ENCODE results near the gene SPAG7.

SPAG7 gene

DNA sequence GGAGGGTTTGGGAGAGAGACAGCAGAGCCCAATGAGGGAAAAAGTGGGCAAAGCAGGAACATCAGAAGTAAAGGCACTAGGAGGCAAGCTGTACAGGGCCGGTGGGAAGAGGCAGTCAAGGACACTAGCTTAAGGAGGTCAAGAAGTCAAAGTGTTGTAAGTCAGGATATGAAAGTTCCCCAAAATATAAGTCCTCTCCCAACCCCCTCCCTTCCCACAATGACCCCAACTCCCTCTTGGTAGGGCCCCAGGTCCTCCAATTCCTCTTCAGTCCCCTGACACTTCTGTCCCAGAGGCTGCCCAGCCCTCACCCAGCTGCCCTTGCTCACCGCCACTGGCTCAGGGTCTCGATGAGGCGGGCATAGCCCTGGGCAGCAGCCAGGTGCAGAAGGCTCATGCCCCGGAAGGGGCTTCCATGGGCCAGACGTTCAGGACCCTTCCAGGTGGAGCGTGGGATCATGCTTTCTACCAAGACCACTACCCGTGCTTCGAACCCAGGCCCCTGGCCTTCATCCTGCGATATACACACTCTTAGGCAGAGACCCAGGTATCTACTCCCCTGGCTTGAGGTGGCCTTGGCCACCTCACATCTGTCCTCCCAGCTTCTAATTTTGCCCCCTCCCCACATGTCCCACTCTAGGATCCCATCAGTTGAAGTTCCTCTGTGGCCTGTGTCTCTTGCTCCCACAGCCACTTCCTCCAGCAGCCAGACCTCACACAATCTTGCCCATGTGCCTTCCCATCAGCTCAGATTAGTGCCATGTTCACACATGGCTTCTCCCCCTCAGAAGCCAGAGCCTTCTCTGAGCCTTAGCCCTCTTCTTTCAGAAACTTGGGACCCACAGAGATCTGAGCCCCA is 5.9 kb upstream of the SPAG7 start:
- Histone ChIP-seq H3K4me1 (ENCODE audit: control insufficient read depth, insufficient read depth, low read length) (peaks cover 5% of the 10 kb centered on the region; the same call in 1 of the 2 replicates), H3K36me3 (ENCODE audit: control insufficient read depth in 2 of 2, insufficient read depth in 1 of 2, low read length in 2 of 2) (peaks cover 42 to 88% of the 10 kb centered on the region in 2 experiments), H3K4me3 (ENCODE audit: low read depth, low read length) (no peak overlapping the region), H3K27ac (ENCODE audit: extremely low read depth, low read depth, low read length) (no peak overlapping the region), H3K9me3 (ENCODE audit: control insufficient read depth, insufficient read depth, low read depth, low read length) (no peaks in the 10 kb centered on the region)
- TF ChIP-seq OSR2 (tag by site-specific recombination; IDR thresholded peaks at IDR 0.05): no peak
- TF ChIP-seq ZNF423 (tag by site-specific recombination; IDR thresholded peaks at IDR 0.05): no peak
- POLR2A ChIA-PET: interaction anchor here (0.6 to 1.1 kb wide), 2 partner anchors 36 to 64 kb away, joined by 3 read pairs; no protein-coding TSS in a partner anchor
- CTCF ChIA-PET: no interaction called here

DNA sequence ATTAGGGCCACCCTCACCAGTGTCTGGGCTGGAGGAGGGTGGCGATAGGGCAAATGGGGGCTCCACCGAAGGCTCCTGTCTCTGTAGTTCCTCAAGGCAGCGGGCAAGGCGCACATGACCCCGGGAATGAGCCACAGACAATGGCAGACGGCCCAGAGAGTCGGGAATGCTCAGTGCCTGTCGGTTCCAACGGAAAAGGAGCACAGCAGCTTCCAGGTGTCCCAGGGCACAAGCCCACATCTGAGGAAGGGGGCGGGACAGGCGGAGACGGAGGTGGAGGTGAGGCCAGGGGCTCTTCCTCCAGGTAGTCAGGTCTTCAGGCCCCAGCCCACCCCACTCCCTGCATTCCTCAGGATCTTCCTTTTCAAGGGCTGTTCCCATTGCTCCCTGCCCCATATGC is 5.1 kb upstream of the SPAG7 start:
- ChIA-PET CTCF (interaction anchor here (0.8 kb wide), 1 partner anchor 15 kb away, joined by 4 read pairs; the partner anchor contains the start of gene CAMTA2), POLR2A (interaction anchor here (1.1 to 11.3 kb wide), 2 partner anchors 22 to 63 kb away, joined by 3 to 358 read pairs; partner anchors contain the start of genes ENO3 and PFN1)
- Histone ChIP-seq H3K4me1 (ENCODE audit: control insufficient read depth, insufficient read depth, low read length) (peaks cover 10% of the 10 kb centered on the region), H3K4me3 (ENCODE audit: low read depth, low read length) (no peak overlapping the region), H3K9me3 (ENCODE audit: control insufficient read depth, insufficient read depth, low read depth, low read length) (no peaks in the 10 kb centered on the region), H3K27ac (ENCODE audit: extremely low read depth, low read depth, low read length) (no peak overlapping the region), H3K36me3 (ENCODE audit: control insufficient read depth in 2 of 2, insufficient read depth in 1 of 2, low read length in 2 of 2) (peaks cover 38 to 81% of the 10 kb centered on the region in 2 experiments)
- TF ChIP-seq ZNF24 (tag by site-specific recombination; IDR thresholded peaks at IDR 0.05): no peak
- TF ChIP-seq, protein P1, sequence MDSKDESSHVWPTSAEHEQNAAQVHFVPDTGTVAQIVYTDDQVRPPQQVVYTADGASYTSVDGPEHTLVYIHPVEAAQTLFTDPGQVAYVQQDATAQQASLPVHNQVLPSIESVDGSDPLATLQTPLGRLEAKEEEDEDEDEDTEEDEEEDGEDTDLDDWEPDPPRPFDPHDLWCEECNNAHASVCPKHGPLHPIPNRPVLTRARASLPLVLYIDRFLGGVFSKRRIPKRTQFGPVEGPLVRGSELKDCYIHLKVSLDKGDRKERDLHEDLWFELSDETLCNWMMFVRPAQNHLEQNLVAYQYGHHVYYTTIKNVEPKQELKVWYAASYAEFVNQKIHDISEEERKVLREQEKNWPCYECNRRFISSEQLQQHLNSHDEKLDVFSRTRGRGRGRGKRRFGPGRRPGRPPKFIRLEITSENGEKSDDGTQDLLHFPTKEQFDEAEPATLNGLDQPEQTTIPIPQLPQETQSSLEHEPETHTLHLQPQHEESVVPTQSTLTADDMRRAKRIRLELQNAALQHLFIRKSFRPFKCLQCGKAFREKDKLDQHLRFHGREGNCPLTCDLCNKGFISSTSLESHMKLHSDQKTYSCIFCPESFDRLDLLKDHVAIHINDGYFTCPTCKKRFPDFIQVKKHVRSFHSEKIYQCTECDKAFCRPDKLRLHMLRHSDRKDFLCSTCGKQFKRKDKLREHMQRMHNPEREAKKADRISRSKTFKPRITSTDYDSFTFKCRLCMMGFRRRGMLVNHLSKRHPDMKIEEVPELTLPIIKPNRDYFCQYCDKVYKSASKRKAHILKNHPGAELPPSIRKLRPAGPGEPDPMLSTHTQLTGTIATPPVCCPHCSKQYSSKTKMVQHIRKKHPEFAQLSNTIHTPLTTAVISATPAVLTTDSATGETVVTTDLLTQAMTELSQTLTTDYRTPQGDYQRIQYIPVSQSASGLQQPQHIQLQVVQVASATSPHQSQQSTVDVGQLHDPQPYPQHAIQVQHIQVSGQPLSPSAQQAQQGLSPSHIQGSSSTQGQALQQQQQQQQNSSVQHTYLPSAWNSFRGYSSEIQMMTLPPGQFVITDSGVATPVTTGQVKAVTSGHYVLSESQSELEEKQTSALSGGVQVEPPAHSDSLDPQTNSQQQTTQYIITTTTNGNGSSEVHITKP (tag by site-specific recombination; IDR thresholded peaks at IDR 0.05): no peak
- no peak for TF ChIP-seq ZNF747 (tag by site-specific recombination; IDR thresholded peaks at IDR 0.05)
- TF ChIP-seq ZNF585B (tag by site-specific recombination; IDR thresholded peaks at IDR 0.05): no peak
- TF ChIP-seq INSM2 (tag by site-specific recombination; IDR thresholded peaks at IDR 0.05): no peak
- TF ChIP-seq ZBTB20 (tag by site-specific recombination; IDR thresholded peaks at IDR 0.05): no peak
- TF ChIP-seq ZNF2 (tag by site-specific recombination; IDR thresholded peaks at IDR 0.05): no peak
- no peak for TF ChIP-seq SCRT1 (tag by site-specific recombination; IDR thresholded peaks at IDR 0.05; ENCODE audit: borderline replicate concordance)
- no peak for TF ChIP-seq PRDM1 (tag by site-specific recombination; IDR thresholded peaks at IDR 0.05)
- no peak for TF ChIP-seq ZSCAN5A (tag by site-specific recombination; IDR thresholded peaks at IDR 0.05)
- no peak for TF ChIP-seq KLF16 (tag by site-specific recombination; IDR thresholded peaks at IDR 0.05)
- TF ChIP-seq ZNF335 (tag by site-specific recombination; conservative IDR thresholded peaks at IDR 0.05): no peak
- no peak for TF ChIP-seq ZNF571 (tag by site-specific recombination; IDR thresholded peaks at IDR 0.05)
- TF ChIP-seq ZNF501 (tag by site-specific recombination; IDR thresholded peaks at IDR 0.05): no peak
- no peak for TF ChIP-seq ZNF785 (tag by site-specific recombination; IDR thresholded peaks at IDR 0.05)
- TF ChIP-seq ZNF654 (tag by site-specific recombination; IDR thresholded peaks at IDR 0.05; ENCODE audit: low read depth): no peak
- TF ChIP-seq ZNF248 (tag by site-specific recombination; IDR thresholded peaks at IDR 0.05): no peak
